ENCODE results near the gene USP34. TPM values are rescaled to one million over a fixed set of nuclear protein-coding genes. Genes with fewer than 3 reads are reported as not detected.
"Not testable (repeated sequence)": the region's sequence is repeated elsewhere in the genome, so short reads cannot be mapped to it uniquely, and the experiment has no call there.

USP34 gene
- total RNA-seq, 1 donor from 2014 or later, result 83.8 TPM

DNA sequence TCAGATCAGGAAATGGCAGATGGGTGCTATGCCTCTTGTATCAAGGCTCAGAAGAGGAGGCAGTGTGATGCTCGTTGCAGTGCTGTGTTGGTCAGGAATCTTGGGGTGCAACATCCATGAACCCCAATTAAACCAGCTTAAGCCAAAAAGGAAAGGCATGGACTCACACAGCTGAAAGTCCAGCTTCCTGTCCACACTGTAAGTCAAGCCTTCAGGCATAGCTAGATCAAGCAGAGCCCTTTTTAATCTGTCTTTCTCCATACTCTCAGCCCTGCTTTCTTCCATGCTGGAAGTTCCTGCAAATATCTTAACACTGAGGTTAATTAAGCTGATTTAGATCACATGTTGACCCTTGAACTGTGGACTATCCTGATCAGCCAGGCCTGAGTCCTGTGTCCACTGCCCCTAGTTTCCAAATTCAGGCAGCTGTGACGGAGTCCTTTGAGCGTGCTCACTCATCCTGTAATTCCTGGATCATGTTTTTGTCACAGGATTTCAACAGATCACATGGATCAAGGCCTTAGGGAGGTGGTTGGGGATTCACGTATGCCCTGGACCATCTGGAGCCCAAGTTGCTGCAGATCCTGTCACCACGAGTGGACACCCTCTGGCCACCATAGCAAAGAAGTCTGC is 313.4 kb downstream of the USP34 start:
- DNase-seq (ENCODE audit: low read depth, low spot score), result no peak

DNA sequence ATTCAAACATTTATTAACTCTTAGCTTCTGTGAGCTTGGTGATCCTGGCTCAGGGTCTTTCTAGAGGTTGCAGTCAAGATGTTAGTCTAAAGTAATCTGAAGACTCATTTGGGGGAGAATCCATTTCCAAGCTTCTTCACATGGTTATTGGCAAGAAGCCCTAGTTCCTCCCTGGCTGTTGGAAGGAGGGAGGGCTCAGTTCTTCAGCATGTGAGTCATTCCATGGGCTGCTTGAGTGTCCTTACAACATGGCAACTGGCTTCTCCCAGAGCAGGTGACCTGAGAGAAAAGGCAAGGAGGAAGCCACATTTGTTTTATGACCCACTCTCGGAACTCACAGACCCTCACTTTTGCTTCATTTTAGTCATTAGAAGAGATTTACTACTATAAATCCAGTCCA is 319.5 kb downstream of the USP34 start:
- no peak for DNase-seq (ENCODE audit: low read depth, low spot score)

DNA sequence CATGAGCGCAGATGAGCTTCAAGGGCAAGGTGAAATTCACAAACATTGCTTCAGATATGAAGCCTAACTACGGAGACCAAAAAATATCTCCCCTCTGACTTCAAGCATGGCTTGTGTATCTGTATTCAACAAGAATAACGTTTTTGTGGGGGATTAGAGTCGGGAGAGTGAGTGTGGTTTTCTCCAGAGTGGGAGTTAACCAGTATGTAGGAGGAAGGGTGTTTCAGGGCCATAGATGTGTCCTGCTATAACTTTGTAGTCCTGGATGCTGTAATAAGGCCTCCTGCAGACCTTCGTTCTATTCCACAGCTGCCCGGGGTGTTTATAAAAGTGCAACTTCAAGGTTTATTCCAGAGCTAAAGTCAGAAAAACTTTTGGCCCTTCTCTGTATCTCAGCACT is 321.8 kb downstream of the USP34 start:
- no peak for DNase-seq (ENCODE audit: low read depth, low spot score)

GRCh38 chr2:61148091-61148490 is 322.8 kb downstream of the USP34 start:
- not testable (repeated sequence) for DNase-seq (ENCODE audit: low read depth, low spot score)

- DNase-seq (ENCODE audit: low read depth, low spot score), result no peak
Measured at GRCh38 chr2:61145990-61146389, 324.9 kb downstream of the USP34 start.

- peak; percentile 88 for DNase-seq (ENCODE audit: low read depth, low spot score)
Measured at GRCh38 chr2:61144697-61145268, 326.1 kb downstream of the USP34 start.

DNA sequence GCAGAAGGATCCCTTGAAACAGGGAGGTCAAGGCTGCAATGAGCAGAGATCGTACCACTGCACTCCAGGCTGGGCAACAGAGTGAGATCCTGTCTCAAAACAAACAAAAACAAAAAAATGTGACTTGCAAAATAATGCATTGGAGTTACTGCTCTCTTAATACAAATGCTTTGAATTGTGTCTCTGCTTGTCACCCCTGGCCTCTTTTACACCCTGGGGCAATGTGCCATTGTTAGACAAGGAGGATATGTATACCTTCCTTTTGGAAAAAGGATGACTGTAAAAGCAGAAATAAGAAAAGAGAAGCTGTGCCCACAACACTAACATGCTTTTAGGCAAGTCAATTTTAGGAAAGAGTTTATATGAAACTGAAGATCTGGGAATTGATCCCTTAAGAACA is 329.7 kb downstream of the USP34 start:
- DNase-seq (ENCODE audit: low read depth, low spot score), result no peak

DNA sequence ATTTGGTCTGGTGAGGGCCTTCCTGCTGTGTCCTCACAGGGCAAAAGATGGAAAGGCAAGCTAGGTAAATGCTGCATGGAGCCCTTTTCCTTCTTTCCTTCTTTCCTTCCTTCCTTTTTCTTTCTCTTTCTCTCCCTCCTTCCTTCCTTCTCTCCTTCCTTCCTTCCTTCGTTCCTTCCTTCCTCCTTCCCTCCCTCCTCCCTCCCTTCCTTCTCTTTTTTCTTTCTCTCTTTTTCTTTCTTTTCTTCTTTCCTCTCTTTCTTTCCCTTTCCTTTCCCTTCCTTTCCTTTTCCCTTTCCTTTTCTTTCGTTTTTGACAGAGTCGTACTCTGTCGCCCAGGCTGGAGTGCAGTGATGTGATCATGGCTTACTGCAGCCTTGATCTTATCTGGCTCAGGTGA is 332.0 kb downstream of the USP34 start:
- no peak for DNase-seq (ENCODE audit: low read depth, low spot score)

Other genes starting within 250 kb of the USP34 start
- gene XPO1, start 67.3 kb upstream of the USP34 start, total RNA-seq, result 191 and 263 TPM in 2 replicates